Fibroblast of lung (primary cell): Measurements from ENCODE around the gene CORO1A. TPM values are rescaled to one million over a fixed set of nuclear protein-coding genes. Genes with fewer than 3 reads are reported as not detected.

Experiments
- DNase-seq, 2 donors: peaks; one replicate each; pipeline versions ENCODE4 v3.0.0 to v3.0.0-alpha.2; 2010; ENCODE audit warnings: low read depth in 2 of 2
- H2AFZ ChIP-seq: 2 replicates; pipeline ENCODE4 v1.5.1; 2012; ENCODE audit warnings: low read length, control low read depth, inconsistent platforms
- H3K27ac ChIP-seq: 2 replicates; pipeline ENCODE4 v1.5.1; 2011; ENCODE audit warnings: low read length, control low read depth; ENCODE audit not compliant: insufficient read depth
- H3K27me3 ChIP-seq: 2 replicates; pipeline ENCODE4 v1.5.1; 2011; ENCODE audit warnings: mild to moderate bottlenecking, low read length; ENCODE audit not compliant: control insufficient read depth, insufficient read depth
- H3K36me3 ChIP-seq: 2 replicates; pipeline ENCODE4 v1.5.1; 2011; ENCODE audit warnings: low read length; ENCODE audit not compliant: control insufficient read depth, insufficient read depth
- H3K4me1 ChIP-seq: 2 replicates; pipeline ENCODE4 v1.5.1; 2011; ENCODE audit warnings: low read length; ENCODE audit not compliant: control insufficient read depth, insufficient read depth; ENCODE audit errors: extremely low read depth
- H3K4me2 ChIP-seq: 2 replicates; pipeline ENCODE4 v1.5.1; 2011; ENCODE audit warnings: low read length, control low read depth; ENCODE audit not compliant: insufficient read depth; ENCODE audit errors: extremely low read depth
- H3K4me3 ChIP-seq, 4 experiments: fragments of 200-600 bp in 1 of 4; sonication (generic) in 1 of 4; replicated peaks in 1 of 4; 2 replicates each; pipeline ENCODE4 v1.5.1; 2011 to 2016; ENCODE audit warnings: low read length in 4 of 4, low read depth in 3 of 4, mild to moderate bottlenecking in 3 of 4, control low read depth in 2 of 4, inconsistent platforms in 1 of 4, mixed read lengths in 1 of 4; ENCODE audit not compliant: insufficient read depth in 1 of 4; ENCODE audit errors: control extremely low read depth in 1 of 4
- H3K79me2 ChIP-seq: 2 replicates; pipeline ENCODE4 v1.5.1; 2012; ENCODE audit warnings: mild to moderate bottlenecking, low read length, inconsistent platforms; ENCODE audit not compliant: control insufficient read depth, insufficient read depth
- H3K9ac ChIP-seq: 2 replicates; pipeline ENCODE4 v1.5.1; 2011; ENCODE audit warnings: mild to moderate bottlenecking, low read length, control low read depth; ENCODE audit not compliant: insufficient read depth
- H3K9me3 ChIP-seq: 2 replicates; pipeline ENCODE4 v1.5.1; 2012; ENCODE audit warnings: low read depth, low read length; ENCODE audit not compliant: control insufficient read depth, insufficient read depth
- H4K20me1 ChIP-seq: 2 replicates; pipeline ENCODE4 v1.5.1; 2011; ENCODE audit warnings: low read length; ENCODE audit not compliant: control insufficient read depth, insufficient read depth; ENCODE audit errors: extremely low read depth
- CTCF ChIP-seq, 2 donors: IDR thresholded peaks in 1 of 2; conservative IDR thresholded peaks in 1 of 2; 1 replicate in 1 of 2; 2 replicates in 1 of 2; pipeline ENCODE4 v1.5.1; 2011 to 2012; ENCODE audit warnings: low read length in 2 of 2, control low read depth in 1 of 2, inconsistent platforms in 1 of 2, low read depth in 1 of 2, mild to moderate bottlenecking in 1 of 2
- EZH2 ChIP-seq: IDR thresholded peaks from 2 replicates; pipeline ENCODE4 v1.5.1; 2012; ENCODE audit warnings: low read length, control low read depth, mild to moderate bottlenecking; ENCODE audit errors: missing control alignments
- polyA plus RNA-seq, 2 donors: library from polyadenylated mRNA; depleted of rRNA in 1 of 2; stranded (reverse) in 1 of 2; unstranded in 1 of 2; fragments of >200 nt; gene quantifications; 2 replicates each; pipeline ENCODE4 v1.2.1, GENCODE V29; 2011 to 2012; ENCODE audit warnings: missing spikeins in 1 of 2
- total RNA-seq: library from RNA; depleted of rRNA; stranded (reverse); fragments of >200 nt; gene quantifications from 2 replicates; pipeline ENCODE4 v1.2.1, GENCODE V29; 2014

Gene CORO1A
- total and polyA plus RNA-seq, 2 donors (not counting 1 experiment from before 2014, with no cell fraction given) = 0.17 to 0.85 TPM

GRCh38 chr16:30139583-30140481 is 43.6 kb upstream of the CORO1A start:
- DNase-seq = no peak
- Histone ChIP-seq H3K9me3 (no peaks in the 10 kb centered on the region), H2AFZ (no peak overlapping the region), H3K4me3 (no peak overlapping the region), H3K9ac (no peak overlapping the region), H3K36me3 (no peaks in the 10 kb centered on the region), H3K4me2 (no peak overlapping the region), H3K4me1 (no peaks in the 10 kb centered on the region), H3K27me3 (peaks cover 2% of the 10 kb centered on the region), H3K27ac (no peak overlapping the region), H3K79me2 (no peaks in the 10 kb centered on the region), H4K20me1 (no peaks in the 10 kb centered on the region)
- TF ChIP-seq CTCF (conservative IDR thresholded peaks at IDR 0.05 in 1 of 2, IDR thresholded peaks at IDR 0.05 in 1 of 2; ENCODE audit: low read depth in 1 of 2, low read length in 2 of 2) (no peak), EZH2 (no peak)

- no peak for DNase-seq
- H3K4me2 ChIP-seq = no peak overlapping the region
These were observed 41.7 kb upstream of the CORO1A start for GRCh38 chr16:30141750-30142149.

More at GRCh38 chr16:30141750-30142149, 41.7 kb upstream of the CORO1A start:
- TF ChIP-seq CTCF (conservative IDR thresholded peaks at IDR 0.05 in 1 of 2, IDR thresholded peaks at IDR 0.05 in 1 of 2; ENCODE audit: low read depth in 1 of 2, low read length in 2 of 2) = no peak
- no peaks in the 10 kb centered on the region for H3K79me2 ChIP-seq
- peaks cover 2% of the 10 kb centered on the region for H3K27me3 ChIP-seq
- no peaks in the 10 kb centered on the region for H3K4me1 ChIP-seq
- no peak overlapping the region for H2AFZ ChIP-seq
- H3K9ac ChIP-seq = no peak overlapping the region
- H3K36me3 ChIP-seq = no peaks in the 10 kb centered on the region
- no peak overlapping the region for H3K27ac ChIP-seq
- no peak overlapping the region for H3K4me3 ChIP-seq
- H4K20me1 ChIP-seq = no peaks in the 10 kb centered on the region
- H3K9me3 ChIP-seq = no peaks in the 10 kb centered on the region
